ENCODE data around the gene DENND4C. TPM values are rescaled to one million over a fixed set of nuclear protein-coding genes. Genes with fewer than 3 reads are reported as not detected.

The DENND4C gene
- total and polyA plus RNA-seq, 10 donors = 3.7 to 106 (median 48.7) TPM

- Histone ChIP-seq H3K9me3 (no peaks in the 10 kb centered on the region), H3K4me1 (peaks cover 0 to 6% (median 4%) of the 10 kb centered on the region in 6 donors), H3K27ac (no peak overlapping the region), H3K27me3 (replicated peaks in 1 of 7) (no peaks in the 10 kb centered on the region), H3K36me3 (no peaks in the 10 kb centered on the region), H3K4me3 (no peak overlapping the region)
- DNase-seq = no peak
- no peak for TF ChIP-seq POLR2AphosphoS5 (IDR thresholded peaks at IDR 0.05)
- no peak for TF ChIP-seq POLR2A (IDR thresholded peaks at IDR 0.05)
- no peak for TF ChIP-seq CTCF (IDR thresholded peaks at IDR 0.05 in 8 of 11, conservative IDR thresholded peaks at IDR 0.05 in 3 of 11)
- WGBS, 5 donors = 93 to 97% (median 96%) methylated on average over 7 of the region's 7 CpGs
- intact Hi-C loops (cut with DNase I; ENCODE audit: low total_unique reads) = no loop called here
Observed at GRCh38 chr9:19224563-19224962, 5.9 kb upstream of the DENND4C start.

- 5 to 9% (median 6%) methylated on average over 28 to 41 of the region's 41 CpGs for WGBS, 5 donors
- peaks cover 22 to 47% (median 33%) of the 10 kb centered on the region in 6 donors for H3K4me1 ChIP-seq
- no peak for TF ChIP-seq POLR2A (IDR thresholded peaks at IDR 0.05)
- TF ChIP-seq CTCF (IDR thresholded peaks at IDR 0.05 in 8 of 11, conservative IDR thresholded peaks at IDR 0.05 in 3 of 11) = peak in 1 of 11 experiments; percentile 4
- H3K36me3 ChIP-seq = no peaks in the 10 kb centered on the region
- no peaks in the 10 kb centered on the region for H3K9me3 ChIP-seq
- H3K27me3 ChIP-seq (replicated peaks in 1 of 7) = no peaks in the 10 kb centered on the region
- peak overlapping the region; percentile 77 to 97 (median 96) for H3K27ac ChIP-seq
- intact Hi-C loops (cut with DNase I; ENCODE audit: low total_unique reads) = loop anchor here (10.0 kb wide), 1 partner anchor 145 kb away; no protein-coding TSS in a partner anchor
- peak; percentile 94 for DNase-seq
- peak overlapping the region; percentile 78 to 97 (median 92) for H3K4me3 ChIP-seq
Observed at GRCh38 chr9:19229595-19230354, 718 bp upstream of the DENND4C start.

- Histone ChIP-seq H3K27me3 (replicated peaks in 1 of 7) (no peaks in the 10 kb centered on the region), H3K4me3 (peak overlapping the region; percentile 78 to 97 (median 92))
Observed at GRCh38 chr9:19231126-19231903, 822 bp downstream of the DENND4C start.

More at GRCh38 chr9:19231126-19231903, 822 bp downstream of the DENND4C start:
- no peak for TF ChIP-seq POLR2AphosphoS5 (IDR thresholded peaks at IDR 0.05)
- TF ChIP-seq CTCF (IDR thresholded peaks at IDR 0.05 in 8 of 11, conservative IDR thresholded peaks at IDR 0.05 in 3 of 11) = no peak
- no peak for TF ChIP-seq POLR2A (IDR thresholded peaks at IDR 0.05)
- Histone ChIP-seq H3K4me1 (peaks cover 22 to 60% (median 34%) of the 10 kb centered on the region in 6 donors), H3K27ac (peak overlapping the region; percentile 77 to 97 (median 96)), H3K36me3 (no peaks in the 10 kb centered on the region), H3K9me3 (no peaks in the 10 kb centered on the region)
- intact Hi-C loops (cut with DNase I; ENCODE audit: low total_unique reads) = loop anchor here (10.0 kb wide), 1 partner anchor 143 kb away; no protein-coding TSS in a partner anchor
- 0 to 2% (median 1%) methylated on average over 35 of the region's 35 CpGs for WGBS, 5 donors
- peak; percentile 89 for DNase-seq
